DOHH2 (cell line): Measurements from ENCODE around the gene ASB5.

Experiments
- H3F3A ChIP-seq: fragments of 200-600 bp; sonication (generic), shearing (Covaris generic); 2 replicates; pipeline ENCODE4 v1.6.0; 2016; ENCODE audit warnings: antibody characterized with exemption, mild to moderate bottlenecking; ENCODE audit not compliant: control insufficient read depth, insufficient read depth
- H3K27ac ChIP-seq: fragments of 200-600 bp; sonication (generic); 2 replicates; pipeline ENCODE4 v1.5.1; 2014; ENCODE audit warnings: low read depth, mild to moderate bottlenecking, low read length, moderate library complexity
- H3K27me3 ChIP-seq: fragments of 200-600 bp; sonication (generic); 2 replicates; pipeline ENCODE4 v1.6.1; 2014; ENCODE audit warnings: mild to moderate bottlenecking, low read length, mixed read lengths; ENCODE audit not compliant: control insufficient read depth
- H3K36me3 ChIP-seq: fragments of 200-600 bp; sonication (generic); 2 replicates; pipeline ENCODE4 v1.6.1; 2014; ENCODE audit warnings: mild to moderate bottlenecking, low read length, moderate library complexity, mixed read lengths; ENCODE audit not compliant: control insufficient read depth
- H3K4me1 ChIP-seq: fragments of 200-600 bp; sonication (generic); 2 replicates; pipeline ENCODE4 v1.6.1; 2014; ENCODE audit warnings: mild to moderate bottlenecking, low read length, mixed read lengths; ENCODE audit not compliant: control insufficient read depth
- H3K4me2 ChIP-seq: fragments of 200-600 bp; sonication (generic); 2 replicates; pipeline ENCODE4 v1.6.0; 2014; ENCODE audit warnings: mild to moderate bottlenecking, low read length, moderate library complexity
- H3K4me3 ChIP-seq: fragments of 200-600 bp; sonication (generic); 2 replicates; pipeline ENCODE4 v1.5.1; 2014; ENCODE audit warnings: mild to moderate bottlenecking, low read length, mixed read lengths
- H3K79me2 ChIP-seq: fragments of 200-600 bp; sonication (generic); 2 replicates; pipeline ENCODE4 v1.6.1; 2014; ENCODE audit warnings: mild to moderate bottlenecking, low read length, mixed read lengths; ENCODE audit not compliant: control insufficient read depth
- H3K9me2 ChIP-seq: fragments of 200-600 bp; sonication (generic); replicated peaks from 2 replicates; pipeline ENCODE4 v1.6.1; 2014; ENCODE audit warnings: mild to moderate bottlenecking, low read length, mixed read lengths; ENCODE audit not compliant: control insufficient read depth
- H3K9me3 ChIP-seq: fragments of 200-600 bp; sonication (generic); 2 replicates; pipeline ENCODE4 v1.6.1; 2014; ENCODE audit warnings: antibody characterized with exemption, low read length, mixed read lengths; ENCODE audit not compliant: control insufficient read depth, insufficient read depth
- H4K20me1 ChIP-seq: fragments of 200-600 bp; sonication (generic); 2 replicates; pipeline ENCODE4 v1.6.0; 2014; ENCODE audit warnings: low read depth, mild to moderate bottlenecking, antibody characterized with exemption, low read length, moderate library complexity; ENCODE audit not compliant: control insufficient read depth, insufficient read depth
- EZH2phosphoT487 ChIP-seq: fragments of 200-600 bp; sonication (generic); IDR thresholded peaks from 2 replicates; pipeline ENCODE4 v1.6.1; 2017; ENCODE audit warnings: borderline replicate concordance, mild to moderate bottlenecking, antibody characterized with exemption, low read length, moderate library complexity, mixed read lengths
- TF ChIP-seq, protein P1 (sequence below): fragments of 200-600 bp; sonication (generic); IDR thresholded peaks from one replicate; pipeline ENCODE4 v1.5.1; 2014; ENCODE audit warnings: antibody characterized with exemption, mild to moderate bottlenecking, low read depth, low read length; ENCODE audit not compliant: poor library complexity, severe bottlenecking

ASB5 gene

DNA sequence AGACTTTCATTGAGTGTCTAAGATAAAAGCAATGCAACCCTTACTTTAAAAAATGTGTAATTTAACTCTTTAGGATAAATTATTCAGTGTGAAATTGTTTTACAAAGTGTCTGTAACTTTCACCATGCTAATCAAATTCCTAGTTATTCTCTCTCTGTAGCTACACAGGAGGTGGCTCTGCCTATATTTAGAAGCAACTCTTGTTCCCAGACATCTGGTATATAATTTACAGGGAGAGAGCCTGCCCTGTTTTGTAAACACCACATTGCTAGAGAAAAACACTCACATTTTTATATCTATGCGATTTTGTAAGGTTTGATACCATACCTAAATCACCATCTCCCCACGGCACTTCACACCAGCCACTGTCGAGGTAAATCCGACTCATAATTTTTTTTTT, 38.2 kb downstream of the ASB5 start:
- TF ChIP-seq EZH2phosphoT487: no peak
- no peaks in the 10 kb centered on the region for H3F3A ChIP-seq
- no peaks in the 10 kb centered on the region for H3K9me2 ChIP-seq
- no peak overlapping the region for H3K4me3 ChIP-seq
- H3K4me1 ChIP-seq: no peaks in the 10 kb centered on the region
- H3K4me2 ChIP-seq: no peak overlapping the region
- no peaks in the 10 kb centered on the region for H3K79me2 ChIP-seq
- no peaks in the 10 kb centered on the region for H4K20me1 ChIP-seq
- H3K27ac ChIP-seq: no peak overlapping the region
- H3K36me3 ChIP-seq: no peaks in the 10 kb centered on the region
- H3K27me3 ChIP-seq: no peaks in the 10 kb centered on the region
- H3K9me3 ChIP-seq: no peaks in the 10 kb centered on the region

DNA sequence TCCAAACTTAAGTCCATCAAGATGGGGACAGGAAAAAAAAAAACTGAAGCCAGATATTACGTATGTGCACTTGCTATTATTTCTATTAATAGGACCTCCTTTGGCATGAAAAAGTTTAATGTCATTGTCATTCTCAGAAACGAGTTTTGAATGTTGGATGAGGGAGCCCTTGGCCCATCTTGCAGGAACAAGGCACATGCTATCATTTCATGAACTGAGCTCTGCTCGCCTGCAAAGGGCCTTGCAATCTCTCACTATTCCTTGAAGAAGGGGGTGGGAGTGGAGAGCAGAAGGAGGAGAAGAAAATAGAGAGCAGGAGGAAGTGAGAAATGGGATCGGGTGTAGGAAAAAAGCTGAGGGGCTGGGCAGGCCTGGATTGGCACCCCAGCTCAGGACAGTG, 39.4 kb downstream of the ASB5 start:
- H3K4me3 ChIP-seq: no peak overlapping the region
- no peaks in the 10 kb centered on the region for H3F3A ChIP-seq
- H3K27me3 ChIP-seq: no peaks in the 10 kb centered on the region
- TF ChIP-seq, protein P1, sequence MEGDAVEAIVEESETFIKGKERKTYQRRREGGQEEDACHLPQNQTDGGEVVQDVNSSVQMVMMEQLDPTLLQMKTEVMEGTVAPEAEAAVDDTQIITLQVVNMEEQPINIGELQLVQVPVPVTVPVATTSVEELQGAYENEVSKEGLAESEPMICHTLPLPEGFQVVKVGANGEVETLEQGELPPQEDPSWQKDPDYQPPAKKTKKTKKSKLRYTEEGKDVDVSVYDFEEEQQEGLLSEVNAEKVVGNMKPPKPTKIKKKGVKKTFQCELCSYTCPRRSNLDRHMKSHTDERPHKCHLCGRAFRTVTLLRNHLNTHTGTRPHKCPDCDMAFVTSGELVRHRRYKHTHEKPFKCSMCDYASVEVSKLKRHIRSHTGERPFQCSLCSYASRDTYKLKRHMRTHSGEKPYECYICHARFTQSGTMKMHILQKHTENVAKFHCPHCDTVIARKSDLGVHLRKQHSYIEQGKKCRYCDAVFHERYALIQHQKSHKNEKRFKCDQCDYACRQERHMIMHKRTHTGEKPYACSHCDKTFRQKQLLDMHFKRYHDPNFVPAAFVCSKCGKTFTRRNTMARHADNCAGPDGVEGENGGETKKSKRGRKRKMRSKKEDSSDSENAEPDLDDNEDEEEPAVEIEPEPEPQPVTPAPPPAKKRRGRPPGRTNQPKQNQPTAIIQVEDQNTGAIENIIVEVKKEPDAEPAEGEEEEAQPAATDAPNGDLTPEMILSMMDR: no peak
- TF ChIP-seq EZH2phosphoT487: no peak
- H3K9me3 ChIP-seq: no peaks in the 10 kb centered on the region
- H3K4me1 ChIP-seq: no peaks in the 10 kb centered on the region
- no peak overlapping the region for H3K4me2 ChIP-seq
- H3K9me2 ChIP-seq: no peaks in the 10 kb centered on the region
- no peak overlapping the region for H3K27ac ChIP-seq
- no peaks in the 10 kb centered on the region for H4K20me1 ChIP-seq
- H3K36me3 ChIP-seq: no peaks in the 10 kb centered on the region
- no peaks in the 10 kb centered on the region for H3K79me2 ChIP-seq

DNA sequence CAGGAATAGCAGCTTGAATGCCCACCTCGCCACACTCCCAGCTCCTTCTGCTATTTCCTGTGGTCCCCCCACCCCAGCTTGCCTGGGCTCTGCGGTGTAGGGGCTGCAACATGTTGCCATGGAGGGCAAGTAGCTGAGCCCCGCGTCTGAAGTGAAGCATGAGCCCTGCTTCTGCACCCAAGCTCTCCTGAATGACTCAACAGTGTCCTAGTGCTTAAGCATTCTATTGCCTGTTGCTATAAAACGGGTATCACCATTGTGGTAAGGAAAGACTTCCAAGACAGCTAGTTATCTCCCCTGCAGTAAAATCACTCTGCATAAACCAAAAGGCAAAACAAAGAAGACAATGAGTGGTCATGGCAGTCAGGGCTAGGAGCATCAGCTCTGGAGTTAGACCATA, 42.3 kb downstream of the ASB5 start:
- H3K4me3 ChIP-seq: no peak overlapping the region
- H3K9me2 ChIP-seq: no peaks in the 10 kb centered on the region
- H4K20me1 ChIP-seq: no peaks in the 10 kb centered on the region
- no peak overlapping the region for H3K4me2 ChIP-seq
- H3K27me3 ChIP-seq: no peaks in the 10 kb centered on the region
- no peak overlapping the region for H3K27ac ChIP-seq
- H3K36me3 ChIP-seq: no peaks in the 10 kb centered on the region
- TF ChIP-seq EZH2phosphoT487: no peak
- TF ChIP-seq, protein P1: no peak
- H3F3A ChIP-seq: no peaks in the 10 kb centered on the region
- H3K4me1 ChIP-seq: no peaks in the 10 kb centered on the region
- no peaks in the 10 kb centered on the region for H3K79me2 ChIP-seq
- H3K9me3 ChIP-seq: no peaks in the 10 kb centered on the region

DNA sequence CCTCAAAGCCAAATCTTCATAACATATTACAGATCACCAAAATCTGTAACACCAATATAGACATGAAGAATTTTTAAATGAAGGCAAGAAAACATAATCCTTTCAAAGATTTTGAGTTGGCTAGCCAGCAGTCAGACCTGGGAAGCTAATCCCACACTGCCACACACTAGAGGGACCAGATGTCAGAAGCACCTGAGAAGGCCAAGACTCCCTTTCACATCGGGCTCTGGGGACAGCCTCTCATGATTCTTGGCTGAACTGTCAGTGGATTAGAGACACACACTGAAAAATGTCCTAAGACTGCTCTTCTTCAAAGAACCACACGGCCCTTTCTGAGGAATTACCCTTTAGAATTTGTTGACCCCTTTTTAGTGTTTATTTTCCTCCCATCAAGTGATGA, 45.5 kb downstream of the ASB5 start:
- TF ChIP-seq, protein P1: no peak
- TF ChIP-seq EZH2phosphoT487: no peak
- H3K4me1 ChIP-seq: no peaks in the 10 kb centered on the region
- H3K4me3 ChIP-seq: no peak overlapping the region
- H4K20me1 ChIP-seq: no peaks in the 10 kb centered on the region
- no peak overlapping the region for H3K27ac ChIP-seq
- H3K4me2 ChIP-seq: no peak overlapping the region
- no peaks in the 10 kb centered on the region for H3K27me3 ChIP-seq
- no peaks in the 10 kb centered on the region for H3F3A ChIP-seq
- no peaks in the 10 kb centered on the region for H3K79me2 ChIP-seq
- no peaks in the 10 kb centered on the region for H3K9me3 ChIP-seq
- H3K9me2 ChIP-seq: no peaks in the 10 kb centered on the region
- H3K36me3 ChIP-seq: no peaks in the 10 kb centered on the region
